B cell (primary cell): ENCODE data around the gene PPP3CA. TPM values are rescaled to one million over a fixed set of nuclear protein-coding genes. Genes with fewer than 3 reads are reported as not detected.

Source experiments
- ATAC-seq: fragments of 200-7000 bp; cut with Tn5 transposase; one replicate; pipeline ENCODE4 v1.10.0; 2021; ENCODE audit warnings: low read depth, mild to moderate bottlenecking, moderate number of reproducible peaks, moderate library complexity
- CTCF ChIA-PET: fragments of 350-600 bp; sonication (Branson Sonifier 250); formaldehyde crosslinking; loops from one replicate; lab custom pipeline; 2021; ENCODE audit warnings: antibody characterized with exemption, inconsistent platforms; lab: Charles Lee
- POLR2A ChIA-PET: fragments of 350-600 bp; sonication (Branson Sonifier 250); formaldehyde crosslinking; loops from one replicate; lab custom pipeline; 2021; ENCODE audit warnings: antibody characterized with exemption; lab: Charles Lee
- DNase-seq: peaks from one replicate; pipeline ENCODE4 v3.0.0; 2013
- H2AFZ ChIP-seq: 2 replicates; pipeline ENCODE4 v1.6.1; 2012; ENCODE audit warnings: mild to moderate bottlenecking, low read depth, low read length; ENCODE audit not compliant: insufficient read depth, poor library complexity, severe bottlenecking
- H3K27ac ChIP-seq, 2 donors: 1 replicate in 1 of 2; 2 replicates in 1 of 2; pipeline ENCODE4 v1.5.1; 2012 to 2013; ENCODE audit warnings: low read length in 2 of 2, mild to moderate bottlenecking in 2 of 2, moderate library complexity in 1 of 2
- H3K27me3 ChIP-seq, 4 experiments: fragments of 200-600 bp in 1 of 4; sonication (generic) in 1 of 4; replicated peaks in 1 of 4; 1 replicate in 2 of 4; 2 replicates in 2 of 4; pipeline versions ENCODE4 v1.6.1 to v1.7.0; 2013 to 2016; ENCODE audit warnings: low read length in 3 of 4, mild to moderate bottlenecking in 2 of 4, mixed read lengths in 1 of 4, moderate library complexity in 1 of 4; ENCODE audit not compliant: insufficient read depth in 4 of 4, control insufficient read depth in 3 of 4; ENCODE audit errors: control extremely low read depth in 1 of 4
- H3K36me3 ChIP-seq, 2 experiments: replicated peaks in 1 of 2; 1 replicate in 1 of 2; 2 replicates in 1 of 2; pipeline versions ENCODE4 v1.6.1 to v1.7.1; 2013; ENCODE audit warnings: low read length in 1 of 2; ENCODE audit not compliant: insufficient read depth in 2 of 2, control insufficient read depth in 1 of 2; ENCODE audit errors: control extremely low read depth in 1 of 2, extremely low read depth in 1 of 2
- H3K4me1 ChIP-seq, 2 donors: fragments of 200-600 bp in 1 of 2; sonication (generic) in 1 of 2; 1 replicate in 1 of 2; 2 replicates in 1 of 2; pipeline versions ENCODE4 v1.5.1 to v1.6.1; 2013 to 2017; ENCODE audit warnings: low read length in 2 of 2; ENCODE audit not compliant: control insufficient read depth in 2 of 2, insufficient read depth in 2 of 2
- H3K4me2 ChIP-seq: replicated peaks from 2 replicates; pipeline ENCODE3; 2012; ENCODE audit warnings: mild to moderate bottlenecking, low read depth, low read length; ENCODE audit not compliant: poor library complexity, severe bottlenecking
- H3K4me3 ChIP-seq, 5 experiments: fragments of 200-600 bp in 1 of 5; sonication (generic) in 1 of 5; 1 replicate in 3 of 5; 2 replicates in 2 of 5; pipeline versions ENCODE4 v1.5.1 to v1.7.0; 2011 to 2016; ENCODE audit warnings: low read length in 4 of 5, mild to moderate bottlenecking in 4 of 5, low read depth in 2 of 5, control low read depth in 1 of 5, moderate library complexity in 1 of 5; ENCODE audit not compliant: insufficient read depth in 1 of 5; ENCODE audit errors: control extremely low read depth in 1 of 5, extremely low read depth in 1 of 5
- H3K79me2 ChIP-seq: fragments of 200-600 bp; sonication (generic); one replicate; pipeline ENCODE4 v1.6.0; 2016; ENCODE audit warnings: low read length; ENCODE audit not compliant: control insufficient read depth, insufficient read depth
- H3K9ac ChIP-seq: fragments of 200-600 bp; sonication (generic); 2 replicates; pipeline ENCODE4 v1.6.1; 2017; ENCODE audit warnings: mild to moderate bottlenecking, low read length, moderate library complexity
- H3K9me3 ChIP-seq, 3 donors: one replicate each; pipeline versions ENCODE4 v1.6.1 to v1.7.1; 2013; ENCODE audit warnings: low read length in 2 of 3; ENCODE audit not compliant: control insufficient read depth in 2 of 3, insufficient read depth in 1 of 3; ENCODE audit errors: control extremely low read depth in 1 of 3
- H4K20me1 ChIP-seq: 2 replicates; pipeline ENCODE4 v1.6.0; 2012; ENCODE audit warnings: mild to moderate bottlenecking, low read length; ENCODE audit not compliant: insufficient read depth, control insufficient read depth, poor library complexity, severe bottlenecking
- H3K27ac Mint-ChIP-seq: one replicate; pipeline ENCODE4 v1.8.0; 2021; ENCODE audit warnings: mixed read lengths
- H3K27me3 Mint-ChIP-seq: one replicate; pipeline ENCODE4 v1.8.0; 2021; ENCODE audit warnings: mixed read lengths
- H3K4me1 Mint-ChIP-seq: one replicate; pipeline ENCODE4 v1.8.0; 2021; ENCODE audit warnings: mixed read lengths
- H3K4me3 Mint-ChIP-seq: one replicate; pipeline ENCODE4 v1.8.0; 2021; ENCODE audit warnings: mixed read lengths
- H3K9me3 Mint-ChIP-seq: one replicate; pipeline ENCODE4 v1.8.0; 2022; ENCODE audit warnings: mixed read lengths; ENCODE audit not compliant: insufficient read depth
- CTCF ChIP-seq: fragments of 200-600 bp; IDR thresholded peaks from one replicate; pipeline ENCODE4 v1.8.0; 2022; ENCODE audit warnings: antibody characterized with exemption, mild to moderate bottlenecking
- EZH2 ChIP-seq: IDR thresholded peaks from 2 replicates; pipeline ENCODE4 v1.6.1; 2012; ENCODE audit warnings: borderline replicate concordance, low read depth, mild to moderate bottlenecking, moderate library complexity, low read length; ENCODE audit not compliant: insufficient read depth, poor library complexity, severe bottlenecking
- WGBS: methylation state at CpG from one replicate; pipeline ENCODE4 v1.1.5; 2013; ENCODE audit warnings: missing lambda C conversion rate; ENCODE audit not compliant: insufficient coverage; 5-methylcytosine and 5-hydroxymethylcytosine counted together
- intact Hi-C: fragments of 100-400 bp; cut with micrococcal nuclease; formaldehyde crosslinking; loops from one replicate; pipeline ENCODE4 v1.10.0; 2022
- polyA plus RNA-seq: library from polyadenylated mRNA; depleted of rRNA; stranded (reverse); fragments of >200 nt; gene quantifications from 2 replicates; pipeline ENCODE4 v1.2.3, GENCODE V29; 2012
- total RNA-seq, 2 donors: library from RNA; stranded (reverse); fragments of 120-200 nt in 1 of 2; gene quantifications; 1 replicate in 1 of 2; 2 replicates in 1 of 2; pipeline versions ENCODE4 v1.2.3 to v1.2.4, GENCODE V29; 2013 to 2022

The PPP3CA gene
- total and polyA plus RNA-seq, 2 donors (not counting 1 experiment from before 2014, with no cell fraction given) = 14.3 to 85.1 TPM

GRCh38 chr4:101282076-101282844, 65.1 kb downstream of the PPP3CA start:
- Histone ChIP-seq H3K4me1 (peaks cover 37 to 43% of the 10 kb centered on the region in 2 donors), H3K36me3 (peaks cover 0 to 4% of the 10 kb centered on the region in 2 experiments), H3K9me3 (no peaks in the 10 kb centered on the region), H3K4me3 (no peak overlapping the region), H3K27ac (peak overlapping the region in 1 of 2 donors; percentile 23), H2AFZ (no peak overlapping the region), H3K27me3 (no peaks in the 10 kb centered on the region), H4K20me1 (peaks cover 52% of the 10 kb centered on the region), H3K4me2 (peak overlapping the region; percentile 52), H3K79me2 (peaks cover 92% of the 10 kb centered on the region), H3K9ac (peak overlapping the region; percentile 37)
- POLR2A ChIA-PET = no interaction called here
- Mint-ChIP-seq H3K27ac (peak overlapping the region; percentile 84), H3K4me3 (peak overlapping the region; percentile 33), H3K4me1 (peaks cover 73% of the 10 kb centered on the region), H3K9me3 (no peaks in the 10 kb centered on the region), H3K27me3 (no peaks in the 10 kb centered on the region)
- CTCF ChIA-PET = interaction anchor here (0.9 kb wide), 1 partner anchor 448 kb away, joined by 3 read pairs; no protein-coding TSS in a partner anchor
- intact Hi-C loops = loop anchor here (2.0 kb wide), 1 partner anchor 15 kb away; no protein-coding TSS in a partner anchor
- WGBS = 100% methylated on average over 1 of the region's 4 CpGs
- DNase-seq = peak; percentile 42
- TF ChIP-seq CTCF = no peak
- TF ChIP-seq EZH2 = no peak
- ATAC-seq = no peak
